ENCODE results near the gene PRLH.

- no peak for TF ChIP-seq POLR2A (IDR thresholded peaks at IDR 0.05; ENCODE audit: low read depth, low read length)
- no peak for TF ChIP-seq POLR2AphosphoS5 (IDR thresholded peaks at IDR 0.05; ENCODE audit: low read depth, low read length)
Observed at GRCh38 chr2:237612527-237613357, 46.4 kb downstream of the PRLH start.

All from GM12892 (cell line).